Stimulated activated CD8-positive, alpha-beta memory T cell treated with anti-CD3 and anti-CD28 coated beads, Interleukin-7, amount 100 ng/mL, for 4 hours (primary cell): ENCODE results near the gene ITGA1.
"Not testable (repeated sequence)": the region's sequence is repeated elsewhere in the genome, so short reads cannot be mapped to it uniquely, and the experiment has no call there.

ENCODE experiments used
- DNase-seq, 2 donors: peaks; one replicate each; pipeline ENCODE4 v3.0.0-alpha.2; 2020; ENCODE audit warnings: low read depth in 2 of 2

Gene ITGA1

GRCh38 chr5:52801329-52801728 lies 13.6 kb downstream of the ITGA1 start:
- DNase-seq, result no peak

GRCh38 chr5:52802272-52802973 lies 14.7 kb downstream of the ITGA1 start:
- DNase-seq, result no peak

- DNase-seq, result no peak
These were observed 15.2 kb downstream of the ITGA1 start for GRCh38 chr5:52802974-52803336.

GRCh38 chr5:52804387-52804791 lies 16.7 kb downstream of the ITGA1 start:
- DNase-seq, result no peak

GRCh38 chr5:52804981-52805380 lies 17.3 kb downstream of the ITGA1 start:
- no peak for DNase-seq

GRCh38 chr5:52805615-52806014 lies 17.9 kb downstream of the ITGA1 start:
- DNase-seq, result no peak

GRCh38 chr5:52807037-52807436 lies 19.3 kb downstream of the ITGA1 start:
- no peak for DNase-seq

GRCh38 chr5:52807723-52808122 lies 20.0 kb downstream of the ITGA1 start:
- no peak for DNase-seq

- no peak for DNase-seq
These were observed 20.7 kb downstream of the ITGA1 start for GRCh38 chr5:52808316-52808901.

GRCh38 chr5:52809884-52810283 lies 22.2 kb downstream of the ITGA1 start:
- DNase-seq, result no peak

GRCh38 chr5:52810426-52810825 lies 22.7 kb downstream of the ITGA1 start:
- DNase-seq, result no peak

GRCh38 chr5:52811067-52811749 lies 23.5 kb downstream of the ITGA1 start:
- DNase-seq, result no peak

GRCh38 chr5:52814352-52815148 lies 26.8 kb downstream of the ITGA1 start:
- DNase-seq, result no peak

- no peak for DNase-seq
These were observed 30.1 kb downstream of the ITGA1 start for GRCh38 chr5:52817818-52818217.

- no peak for DNase-seq
These were observed 30.6 kb downstream of the ITGA1 start for GRCh38 chr5:52818360-52818759.

- DNase-seq, result not testable (repeated sequence)
These were observed 31.1 kb downstream of the ITGA1 start for GRCh38 chr5:52818807-52819206.

- DNase-seq, result no peak
These were observed 34.2 kb downstream of the ITGA1 start for GRCh38 chr5:52821901-52822300.

- DNase-seq, result no peak
These were observed 34.7 kb downstream of the ITGA1 start for GRCh38 chr5:52822437-52822836.

GRCh38 chr5:52824827-52825226 lies 37.1 kb downstream of the ITGA1 start:
- DNase-seq, result no peak

- DNase-seq, result no peak
These were observed 38.1 kb downstream of the ITGA1 start for GRCh38 chr5:52825826-52826225.

- DNase-seq, result no peak
These were observed 40.1 kb downstream of the ITGA1 start for GRCh38 chr5:52827815-52828214.

- DNase-seq, result no peak
These were observed 41.9 kb downstream of the ITGA1 start for GRCh38 chr5:52829664-52830063.
